Fibroblast of the conjunctiva (primary cell): ENCODE measurements around the gene DLD.
"Not testable (repeated sequence)": the region's sequence is repeated elsewhere in the genome, so short reads cannot be mapped to it uniquely, and the experiment has no call there.

Experiments used
- DNase-seq: peaks from one replicate; pipeline ENCODE4 v3.0.0-alpha.2; 2010; ENCODE audit warnings: low read depth

DLD gene

DNA sequence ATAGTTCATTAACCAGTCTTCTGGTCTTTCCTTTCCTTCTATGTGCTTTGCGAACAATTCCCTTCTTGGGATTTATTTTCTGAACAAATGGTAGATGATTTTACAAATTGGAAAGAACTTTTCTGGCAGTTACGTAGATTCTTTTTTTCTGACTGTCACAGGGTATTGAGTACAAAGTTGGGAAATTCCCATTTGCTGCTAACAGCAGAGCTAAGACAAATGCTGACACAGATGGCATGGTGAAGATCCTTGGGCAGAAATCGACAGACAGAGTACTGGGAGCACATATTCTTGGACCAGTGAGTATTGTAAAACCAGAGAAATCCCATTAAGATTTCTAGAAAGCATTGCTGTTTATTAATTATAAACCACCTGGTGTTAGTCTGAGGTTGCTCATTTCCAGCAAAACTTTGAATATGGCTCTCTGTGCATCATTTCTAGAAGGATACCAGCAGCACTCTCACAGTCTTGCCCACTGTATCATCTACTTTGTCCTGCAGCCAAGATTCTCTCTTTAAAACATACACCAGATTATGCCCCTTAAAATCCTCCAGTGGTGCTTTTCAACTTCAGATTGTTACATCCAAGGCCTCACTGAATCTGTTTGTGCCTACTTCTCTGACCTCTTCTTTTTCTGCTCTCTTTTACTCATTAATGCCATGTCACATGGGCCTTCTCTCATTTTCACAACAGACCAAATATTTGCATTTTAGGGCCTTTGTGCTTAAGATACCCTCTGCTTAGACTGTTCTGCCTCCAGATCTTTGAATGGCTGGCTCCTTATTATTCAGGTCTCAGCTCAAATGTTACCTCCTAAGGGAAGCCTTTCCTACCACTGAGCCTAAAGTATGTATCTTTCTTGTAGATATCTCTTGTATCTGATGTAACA lies 27.0 kb downstream of the DLD start:
- no peak for DNase-seq

DNA sequence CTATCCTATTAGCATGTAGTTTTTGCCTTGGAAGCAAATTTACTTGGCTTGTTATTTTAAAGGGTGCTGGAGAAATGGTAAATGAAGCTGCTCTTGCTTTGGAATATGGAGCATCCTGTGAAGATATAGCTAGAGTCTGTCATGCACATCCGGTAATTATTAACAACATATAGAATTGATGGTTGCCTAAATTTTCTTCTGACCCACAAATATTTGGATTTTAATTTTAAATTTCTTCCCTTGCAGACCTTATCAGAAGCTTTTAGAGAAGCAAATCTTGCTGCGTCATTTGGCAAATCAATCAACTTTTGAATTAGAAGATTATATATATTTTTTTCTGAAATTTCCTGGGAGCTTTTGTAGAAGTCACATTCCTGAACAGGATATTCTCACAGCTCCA lies 28.0 kb downstream of the DLD start:
- no peak for DNase-seq

DNA sequence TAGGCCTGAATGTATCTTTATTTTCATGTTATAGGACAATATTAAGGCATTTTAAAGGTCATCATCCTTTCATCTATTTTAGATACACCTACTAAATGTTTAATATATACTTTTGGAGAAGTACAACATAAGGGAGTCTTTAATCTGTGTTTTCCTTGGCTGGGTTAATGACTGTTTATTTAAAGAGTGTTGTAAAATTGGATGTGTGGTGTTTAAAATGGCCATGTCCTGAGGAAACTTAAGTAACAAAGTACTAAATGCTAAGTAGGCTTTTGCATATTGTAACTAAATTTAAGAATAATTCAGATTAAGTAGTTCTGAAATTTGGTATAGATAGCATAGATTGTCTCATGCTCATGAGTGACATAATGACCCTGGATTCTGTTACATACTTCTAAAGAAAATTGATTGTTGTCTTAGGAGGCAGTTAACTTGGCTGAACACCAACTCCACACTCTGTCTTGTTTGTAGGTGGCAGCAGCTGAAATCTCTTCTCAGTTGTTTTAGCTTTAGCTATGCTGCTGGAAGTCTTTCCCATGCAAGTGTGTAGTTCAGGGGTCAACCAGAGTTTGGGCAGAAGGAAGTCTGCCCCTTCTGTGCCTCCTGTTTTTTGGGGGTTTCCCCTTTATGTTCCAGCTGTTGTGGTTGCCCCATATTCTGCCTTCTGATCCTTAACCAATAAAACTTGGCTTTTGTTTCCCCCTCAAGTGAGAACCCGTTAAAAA lies 29.2 kb downstream of the DLD start:
- no peak for DNase-seq

DNA sequence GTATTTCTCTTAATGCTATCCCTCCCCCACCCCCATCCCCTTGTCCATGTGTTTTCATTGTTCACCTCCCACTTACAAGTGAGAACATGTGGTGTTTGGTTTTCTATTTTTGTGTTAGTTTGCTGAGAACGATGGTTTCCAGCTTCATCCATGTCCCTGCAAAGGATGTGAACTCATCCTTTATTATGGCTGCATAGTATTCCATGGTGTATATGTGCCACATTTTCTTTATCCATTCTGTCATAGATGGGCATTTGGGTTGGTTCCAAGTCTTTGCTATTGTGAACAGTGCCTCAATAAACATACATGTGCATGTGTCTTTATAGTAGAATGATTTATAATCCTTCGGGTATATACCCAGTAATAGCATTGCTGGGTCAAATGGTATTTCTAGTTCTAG lies 30.8 kb downstream of the DLD start:
- not testable (repeated sequence) for DNase-seq

DNA sequence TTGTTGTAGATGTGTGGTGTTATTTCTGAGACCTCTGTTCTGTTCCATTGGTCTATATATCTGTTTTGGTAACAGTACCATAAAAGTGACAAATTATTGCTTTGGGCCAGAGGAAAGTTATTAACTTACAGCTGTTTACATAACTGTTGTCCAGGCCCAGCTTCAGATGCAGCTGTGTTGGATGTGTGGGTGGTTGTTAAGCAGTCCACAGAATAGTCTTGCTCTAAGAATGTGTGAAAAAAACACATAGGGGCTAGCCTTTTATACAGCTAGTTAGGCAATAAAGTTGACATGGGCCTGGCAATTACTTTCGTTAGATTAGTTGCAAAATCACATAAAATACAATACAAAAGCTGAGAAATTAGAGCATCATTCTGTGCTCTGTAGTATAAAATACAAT lies 31.9 kb downstream of the DLD start:
- DNase-seq = no peak

DNA sequence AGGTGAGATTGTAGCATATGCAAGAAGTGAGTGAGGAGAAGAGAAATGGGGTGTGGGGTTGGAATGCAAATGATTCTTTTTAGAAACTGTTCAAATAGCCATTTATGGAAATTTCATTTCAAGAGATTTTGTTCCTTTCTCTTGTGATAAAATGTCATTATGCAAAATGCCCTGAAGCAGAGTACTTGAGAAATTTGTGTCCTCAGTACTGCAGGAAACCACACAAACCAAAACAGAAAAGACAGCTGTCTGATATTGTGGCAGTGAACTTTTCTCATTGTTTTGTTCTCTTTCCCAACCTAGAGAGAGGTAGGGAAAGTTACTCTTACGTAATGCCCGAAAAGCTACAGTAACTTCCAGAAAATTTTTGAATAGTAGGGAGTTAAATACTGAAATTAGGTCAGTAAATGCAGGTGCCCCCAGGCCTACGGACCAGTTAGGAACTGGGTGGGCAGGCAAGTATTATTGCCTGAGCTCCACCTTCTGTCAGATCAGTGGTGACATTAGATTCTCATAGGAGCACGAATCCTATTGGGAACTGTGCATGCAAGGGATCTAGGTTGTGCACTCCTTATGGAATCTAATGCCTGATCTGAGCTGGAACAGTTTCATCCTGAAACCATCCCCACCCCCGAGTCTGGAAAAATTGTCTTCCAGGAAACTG lies 34.0 kb downstream of the DLD start:
- no peak for DNase-seq

DNA sequence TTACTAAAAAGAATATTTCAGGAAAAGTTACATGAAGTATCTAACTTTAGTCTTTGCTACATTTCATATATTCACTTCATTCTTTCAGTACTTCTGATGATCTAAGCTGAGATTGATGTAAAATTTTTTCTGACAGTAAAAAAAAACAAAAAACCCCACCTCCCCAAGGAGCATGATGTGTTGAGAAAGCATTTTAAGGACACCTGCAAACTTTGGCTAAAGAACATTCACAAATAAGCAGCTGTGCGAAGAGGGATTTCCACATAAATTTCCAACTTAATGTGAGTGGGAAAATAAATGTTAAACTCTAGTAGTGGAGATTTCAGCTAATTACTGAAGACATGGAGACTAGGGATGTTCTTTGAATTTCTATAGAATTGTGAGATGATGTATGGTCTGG lies 35.5 kb downstream of the DLD start:
- no peak for DNase-seq

DNA sequence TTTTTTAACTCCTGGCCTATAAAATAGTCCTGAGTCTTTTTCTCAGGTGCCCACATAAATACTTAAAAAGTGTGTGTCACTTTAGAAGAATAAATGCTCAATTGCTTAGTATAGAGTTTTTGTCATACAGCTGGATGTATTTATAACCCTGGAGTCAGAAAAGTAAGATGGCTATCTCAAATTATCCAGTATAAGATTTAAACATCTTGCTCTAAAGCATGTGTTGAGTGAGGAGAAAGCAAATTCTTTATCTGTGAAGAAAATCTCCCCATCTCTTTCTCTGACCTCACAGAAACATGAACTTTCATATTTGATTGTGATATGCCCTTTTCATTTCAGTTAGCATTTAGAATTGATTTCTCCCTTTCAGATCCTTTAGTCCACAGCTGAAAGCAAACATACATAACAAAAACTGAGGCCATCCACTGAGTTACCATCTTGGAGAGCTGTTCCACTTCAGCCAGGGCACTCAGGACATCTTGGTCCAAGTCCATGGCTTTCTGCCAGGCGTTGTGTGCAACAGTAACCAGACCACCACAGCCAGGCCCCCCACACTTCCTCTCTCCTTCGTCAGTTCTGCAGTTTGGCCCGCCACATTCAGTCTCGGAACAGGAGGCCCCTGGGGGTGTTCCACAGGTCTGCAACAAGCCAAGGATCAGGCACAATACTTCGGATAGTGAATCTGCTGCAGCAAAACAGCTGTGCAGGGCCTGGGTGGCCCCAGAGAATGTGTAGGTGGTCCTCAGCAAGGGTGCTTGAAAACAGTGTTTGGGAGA lies 40.9 kb downstream of the DLD start:
- no peak for DNase-seq

DNA sequence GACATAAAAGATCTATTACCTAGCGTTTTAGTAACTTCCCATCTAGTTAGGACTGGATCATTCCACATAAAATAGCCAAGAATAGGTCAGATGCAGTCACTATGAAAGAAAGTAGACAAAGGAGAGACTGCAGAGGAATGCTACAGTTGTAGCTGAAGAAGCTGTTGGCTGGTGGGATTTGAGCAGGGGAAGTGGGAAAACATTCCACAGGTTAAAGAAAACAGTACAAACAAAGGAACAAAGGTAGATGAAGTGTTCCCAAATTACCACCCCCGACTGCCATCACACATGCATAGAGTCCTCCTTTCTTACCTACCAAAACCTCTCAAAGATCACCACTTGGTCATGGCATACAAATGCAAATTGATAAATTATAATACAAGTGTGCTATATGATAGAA lies 41.8 kb downstream of the DLD start:
- DNase-seq = no peak

DNA sequence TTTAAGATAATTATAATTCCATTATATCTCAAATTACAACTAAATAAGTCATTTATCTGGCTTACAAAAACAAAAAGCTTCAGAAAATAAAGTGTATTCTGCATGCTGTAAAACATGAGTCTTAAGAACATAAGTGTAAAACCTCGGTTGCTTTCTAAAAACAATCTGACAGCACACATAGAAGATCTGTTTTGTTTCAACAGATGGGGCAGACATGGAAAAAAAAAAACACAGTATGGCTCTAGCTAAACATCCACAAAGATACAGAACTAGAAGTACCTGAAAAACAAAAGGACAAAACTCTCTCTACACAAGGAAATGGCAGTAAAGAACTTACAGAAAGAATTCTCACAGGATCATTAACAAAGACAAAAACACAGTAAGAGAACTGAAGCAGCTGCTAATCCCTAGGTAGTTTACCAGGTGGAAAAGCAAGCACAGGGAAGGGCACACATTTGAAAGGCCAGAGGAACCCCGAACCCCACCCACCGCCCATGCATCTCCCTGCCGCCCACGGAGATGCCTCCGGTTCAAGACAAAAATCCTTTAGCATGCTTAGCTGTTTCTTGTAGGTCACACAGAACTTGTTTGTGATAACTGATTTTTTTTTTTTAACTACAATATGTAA lies 42.5 kb downstream of the DLD start:
- DNase-seq = no peak

DNA sequence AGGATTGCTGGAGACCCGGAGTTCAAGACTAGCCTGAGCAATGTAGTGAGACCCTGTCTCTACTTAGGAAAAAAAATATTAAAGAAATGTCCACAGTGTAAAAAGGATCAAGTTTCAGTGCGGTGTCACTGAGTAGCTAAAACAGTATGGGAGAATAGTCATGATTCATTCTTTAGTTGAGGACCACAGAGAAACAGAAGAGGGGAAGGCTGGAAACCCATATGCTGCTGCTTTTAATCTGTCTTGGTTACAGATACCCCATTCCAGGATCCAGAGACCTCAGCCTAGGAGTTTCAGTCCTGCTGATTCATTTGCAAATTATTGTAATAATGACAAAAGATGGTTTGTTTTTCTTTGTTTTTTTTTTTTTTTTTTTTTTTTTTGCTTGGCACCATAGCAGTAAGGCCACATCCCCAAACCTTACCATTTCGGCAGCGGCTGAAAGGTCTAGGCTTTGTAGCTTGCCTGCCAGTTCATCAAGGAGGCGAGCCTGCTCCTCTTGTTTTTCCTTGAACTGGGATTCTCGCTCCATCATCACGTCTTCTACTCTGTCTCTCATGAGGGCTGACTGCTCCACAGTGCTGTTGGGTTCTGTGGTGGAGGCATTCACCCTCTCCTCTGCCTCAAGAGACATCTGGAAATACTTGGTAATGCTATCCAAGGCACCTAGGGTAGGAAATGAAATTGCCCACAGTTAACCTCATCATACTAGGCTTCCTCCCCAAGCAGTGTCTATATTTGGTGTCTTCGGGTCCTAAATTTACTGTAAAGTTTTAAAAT lies 44.2 kb downstream of the DLD start:
- DNase-seq = no peak

DNA sequence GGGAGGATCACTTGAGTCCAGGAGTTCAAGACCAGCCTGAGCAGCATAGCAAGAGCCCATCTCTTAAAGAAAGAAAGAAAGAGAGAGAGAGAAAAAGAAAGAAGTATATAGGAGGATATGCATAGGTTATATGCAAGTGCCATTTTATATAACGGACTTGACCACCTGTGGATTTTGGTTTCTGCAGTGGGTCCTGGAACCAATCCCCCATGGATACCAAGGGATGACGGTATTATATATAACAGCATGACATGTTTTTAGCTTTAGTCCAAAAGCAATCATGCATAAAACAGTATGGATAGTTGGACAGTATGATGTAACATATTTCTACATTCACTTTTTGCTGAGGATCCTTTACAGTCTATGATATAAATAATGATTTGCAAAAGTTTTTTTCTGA lies 45.3 kb downstream of the DLD start:
- no peak for DNase-seq

DNA sequence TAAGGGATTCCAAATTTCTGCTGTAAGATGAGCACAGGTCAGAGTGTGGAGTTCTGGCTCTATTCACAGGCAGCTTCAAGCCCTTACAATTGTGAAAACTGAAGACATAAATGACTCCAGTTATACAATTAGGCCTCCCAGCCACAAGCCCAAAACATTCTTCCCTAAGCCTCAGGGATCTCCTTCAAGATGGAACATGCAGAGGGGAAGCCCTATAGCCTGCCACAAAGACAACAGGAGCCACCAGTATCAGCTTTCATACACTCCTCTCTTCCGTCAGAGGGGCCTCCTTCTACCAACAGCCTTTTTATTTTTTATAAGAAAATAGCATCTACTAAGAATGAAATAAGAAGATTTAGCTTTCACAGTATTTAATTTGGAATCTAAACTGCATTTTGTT lies 46.5 kb downstream of the DLD start:
- DNase-seq = no peak

DNA sequence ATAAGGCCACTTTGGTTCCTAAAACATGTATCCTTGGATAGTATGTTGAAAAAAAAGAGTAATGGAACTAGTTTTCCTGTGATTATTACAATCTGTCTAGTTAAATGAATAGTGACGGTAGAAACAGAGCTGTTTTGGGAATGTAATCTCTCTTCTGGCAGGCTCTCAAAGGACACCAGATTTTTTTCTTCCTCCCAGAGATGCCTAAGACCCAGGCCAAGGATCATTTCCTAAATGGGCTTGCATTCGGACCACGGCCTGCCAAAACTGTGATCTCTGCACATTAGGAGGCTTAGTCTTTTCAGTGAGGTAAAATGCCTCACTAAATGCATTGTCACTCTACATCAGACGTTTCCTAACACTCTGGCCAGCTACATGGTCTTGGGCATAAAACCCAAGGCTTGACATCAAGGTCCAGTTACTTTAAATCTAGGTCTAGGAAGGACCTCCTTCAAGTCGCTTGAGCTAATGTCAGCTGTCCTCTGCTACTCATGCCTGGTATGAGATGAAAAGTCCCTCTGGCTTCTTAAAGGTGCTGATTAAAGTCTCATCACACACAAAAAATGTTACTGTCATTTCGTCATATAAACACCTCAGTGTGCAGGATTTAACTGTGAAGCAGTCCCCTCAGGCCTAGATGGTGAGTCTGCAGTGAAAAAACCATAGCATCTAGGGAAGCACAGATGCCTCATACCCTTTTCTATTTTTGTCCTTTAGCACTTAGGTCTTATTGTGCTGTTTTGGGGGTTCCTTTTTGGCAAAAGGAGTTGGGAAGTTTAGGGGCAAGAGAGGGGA lies 47.7 kb downstream of the DLD start:
- DNase-seq = no peak

DNA sequence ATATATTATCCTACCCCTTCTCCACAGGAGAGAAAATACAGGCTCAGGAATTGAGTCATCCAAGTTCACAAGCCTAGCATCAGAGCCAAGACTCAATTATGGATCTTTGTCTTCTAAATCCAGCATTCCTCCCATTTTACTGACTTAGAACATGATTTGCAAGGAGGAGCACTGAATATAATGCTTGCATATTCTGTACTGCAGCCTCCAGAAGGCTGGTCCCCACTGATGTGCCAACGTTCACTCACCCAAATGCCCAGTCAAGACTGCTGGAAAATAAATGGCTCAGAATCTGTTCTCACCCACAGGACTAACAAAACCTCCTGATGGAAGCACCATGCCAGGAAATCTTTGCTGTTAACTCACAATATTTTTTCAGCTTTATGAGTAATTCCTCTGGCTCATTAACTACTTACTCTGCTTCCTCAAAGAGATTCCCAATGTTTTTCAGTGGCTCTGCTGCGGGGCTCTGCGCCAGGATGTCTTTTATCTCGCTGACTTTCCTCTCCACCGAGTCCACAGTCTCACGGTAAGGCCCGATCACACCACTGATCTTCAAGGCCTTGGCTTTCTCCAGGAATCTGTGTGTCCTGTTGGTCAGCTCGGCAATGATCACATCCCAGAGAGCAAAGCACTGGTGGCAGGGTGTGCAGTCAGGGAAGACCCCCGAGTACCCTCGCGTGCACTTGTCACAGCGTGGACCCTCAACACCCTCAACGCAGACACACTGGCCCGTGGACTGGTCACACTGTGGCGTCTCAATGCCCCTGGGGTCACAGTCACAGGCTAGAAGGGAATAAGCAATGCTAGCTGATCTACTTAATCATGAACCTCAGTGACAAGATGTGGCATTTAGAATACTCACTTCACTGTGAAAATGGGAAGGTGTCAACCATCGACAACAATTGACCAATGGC lies 48.8 kb downstream of the DLD start:
- DNase-seq = peak; percentile 37

DNA sequence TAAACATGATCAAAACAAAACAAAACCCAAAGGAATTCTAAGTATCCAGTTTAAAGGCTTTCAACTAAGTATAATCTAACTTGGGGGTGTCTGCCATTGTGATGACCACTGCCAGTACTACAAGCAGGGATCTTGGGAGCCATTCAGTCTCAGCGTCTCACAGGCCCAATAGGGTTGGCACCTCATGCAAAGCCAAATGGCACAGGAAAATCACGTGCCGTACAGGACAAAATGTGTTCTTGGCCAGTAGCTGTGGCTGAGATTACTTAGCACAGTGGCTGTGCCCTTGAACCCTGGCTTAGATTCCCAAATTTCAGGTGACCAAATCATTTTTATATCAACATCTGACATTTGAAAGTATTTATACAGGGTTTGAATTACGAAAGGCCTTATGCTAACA lies 50.0 kb downstream of the DLD start:
- DNase-seq = no peak

DNA sequence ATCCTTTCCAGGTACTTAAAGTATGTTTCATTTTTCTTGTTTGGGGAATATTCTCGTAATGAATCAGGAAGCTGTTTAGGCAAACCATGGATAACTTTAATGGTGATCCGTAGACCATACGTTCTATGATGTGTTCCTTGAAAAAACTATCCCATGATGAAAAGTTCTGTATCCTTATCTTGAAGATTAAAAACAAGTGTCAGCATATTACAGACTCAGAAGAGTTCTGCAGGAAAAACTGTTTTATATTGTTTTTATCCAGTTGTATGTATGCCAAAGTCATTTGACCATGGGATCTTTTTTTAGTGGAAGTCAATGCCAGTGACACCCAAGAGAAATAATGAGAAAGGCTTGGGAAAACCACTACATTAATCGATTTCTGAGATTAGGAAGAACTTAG lies 52.0 kb downstream of the DLD start:
- DNase-seq = no peak

DNA sequence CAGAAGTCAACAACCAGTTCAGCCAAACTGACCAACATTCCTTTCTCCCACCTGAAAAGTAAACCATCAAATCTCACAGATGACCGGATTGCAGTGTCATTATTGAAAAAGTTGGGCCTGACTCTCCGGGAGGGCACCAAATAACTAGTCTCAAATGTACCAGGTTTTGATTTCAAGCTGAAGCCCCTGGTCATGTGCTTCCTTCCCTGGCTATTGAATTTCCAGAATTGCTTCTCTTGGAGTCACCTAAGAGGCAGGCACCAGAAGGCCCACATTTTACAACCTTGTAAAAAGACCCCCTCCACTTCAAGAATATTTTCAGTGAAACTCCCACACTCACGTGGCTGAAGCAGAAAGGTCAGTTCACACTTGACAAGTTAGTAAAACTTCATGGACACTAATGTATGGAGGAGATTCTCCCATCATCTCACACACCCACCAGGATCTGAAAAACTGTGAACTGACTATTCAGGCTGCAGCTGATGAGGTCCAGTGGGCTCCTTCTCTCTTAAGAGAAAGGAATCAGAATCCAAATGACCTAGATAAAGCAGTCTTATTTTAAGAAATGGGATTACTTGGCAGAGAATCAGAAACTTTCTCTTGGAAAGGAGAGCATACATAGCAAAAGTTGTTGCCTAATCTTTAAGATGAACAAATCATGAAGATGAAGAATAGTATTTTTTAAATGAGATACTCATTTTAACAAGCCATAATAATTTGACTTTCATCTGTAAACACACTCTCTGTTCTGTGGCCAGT lies 53.6 kb downstream of the DLD start:
- no peak for DNase-seq
